HUES64 (cell line): ENCODE measurements around the gene PAOX.
"Not testable (repeated sequence)": the region's sequence is repeated elsewhere in the genome, so short reads cannot be mapped to it uniquely, and the experiment has no call there.

Experiments
- H3K27ac ChIP-seq: 2 replicates; pipeline ENCODE4 v1.7.0; 2013; ENCODE audit warnings: low read depth, low read length, inconsistent platforms
- H3K27me3 ChIP-seq: 2 replicates; pipeline ENCODE4 v1.6.1; 2013; ENCODE audit warnings: mild to moderate bottlenecking, low read length; ENCODE audit not compliant: insufficient read depth
- H3K36me3 ChIP-seq: 2 replicates; pipeline ENCODE4 v1.6.1; 2013; ENCODE audit warnings: mild to moderate bottlenecking, low read length; ENCODE audit not compliant: insufficient read depth
- H3K4me1 ChIP-seq: 2 replicates; pipeline ENCODE4 v1.6.1; 2013; ENCODE audit warnings: mild to moderate bottlenecking, low read length, moderate library complexity; ENCODE audit not compliant: insufficient read depth
- H3K4me3 ChIP-seq: 2 replicates; pipeline ENCODE4 v1.5.1; 2013; ENCODE audit warnings: mild to moderate bottlenecking, low read length, moderate library complexity
- H3K9ac ChIP-seq: 2 replicates; pipeline ENCODE4 v1.6.1; 2013; ENCODE audit warnings: mild to moderate bottlenecking, low read depth, low read length
- H3K9me3 ChIP-seq: 2 replicates; pipeline ENCODE4 v1.6.1; 2013; ENCODE audit warnings: low read depth, low read length; ENCODE audit not compliant: insufficient read depth
- WGBS: fragments of 150-250, 120-280 bp; methylation state at CpG from one replicate; pipeline ENCODE4 v1.1.7; 2013; ENCODE audit warnings: missing lambda C conversion rate; 5-methylcytosine and 5-hydroxymethylcytosine counted together

PAOX gene

GRCh38 chr10:133429571-133429970 lies 50.5 kb downstream of the PAOX start:
- H3K36me3 ChIP-seq, H3K4me3 ChIP-seq, H3K27me3 ChIP-seq, H3K9ac ChIP-seq, H3K4me1 ChIP-seq, H3K9me3 ChIP-seq, H3K27ac ChIP-seq: not testable (repeated sequence)
- 88% methylated on average over 3 of the region's 4 CpGs for WGBS

DNA sequence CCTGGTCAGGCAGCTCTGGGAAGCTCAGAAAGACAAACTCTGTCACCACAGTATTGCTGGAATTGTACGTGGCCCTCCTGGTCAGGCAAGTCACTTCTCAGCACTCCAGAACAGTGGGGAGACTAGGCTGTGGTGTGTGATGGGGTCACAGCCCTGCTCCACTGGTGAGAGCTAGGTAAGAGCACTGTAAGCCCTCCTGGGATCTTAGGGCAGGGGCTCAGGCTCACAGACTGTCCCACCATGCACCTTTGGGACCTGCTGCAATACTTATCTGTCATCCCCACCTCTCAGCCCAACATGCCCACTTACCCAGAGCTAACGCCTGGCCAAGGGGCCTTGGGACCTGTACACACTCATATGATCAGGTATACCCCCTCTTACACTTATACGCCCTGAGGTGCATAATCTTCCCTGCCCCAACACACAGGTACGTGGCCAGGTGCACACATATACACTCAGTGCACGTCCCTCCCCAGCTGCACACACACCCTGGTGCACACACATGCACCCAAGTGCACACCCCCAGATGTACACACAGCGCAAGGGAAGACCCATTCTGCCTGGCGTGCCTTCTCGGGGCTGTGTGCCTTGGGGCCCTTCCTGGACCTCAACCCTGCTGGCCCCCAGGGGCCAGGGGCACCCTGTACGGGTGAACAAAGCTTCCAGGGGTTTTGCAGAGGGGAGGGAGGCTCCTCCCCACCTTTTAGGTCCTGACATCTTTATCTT lies 53.0 kb downstream of the PAOX start:
- not testable (repeated sequence) for H3K4me1 ChIP-seq, H3K9ac ChIP-seq, H3K36me3 ChIP-seq, H3K27ac ChIP-seq, H3K4me3 ChIP-seq, H3K27me3 ChIP-seq
- peaks cover 18% of the 10 kb centered on the region for H3K9me3 ChIP-seq
- WGBS: 66% methylated on average over 3 of the region's 9 CpGs

DNA sequence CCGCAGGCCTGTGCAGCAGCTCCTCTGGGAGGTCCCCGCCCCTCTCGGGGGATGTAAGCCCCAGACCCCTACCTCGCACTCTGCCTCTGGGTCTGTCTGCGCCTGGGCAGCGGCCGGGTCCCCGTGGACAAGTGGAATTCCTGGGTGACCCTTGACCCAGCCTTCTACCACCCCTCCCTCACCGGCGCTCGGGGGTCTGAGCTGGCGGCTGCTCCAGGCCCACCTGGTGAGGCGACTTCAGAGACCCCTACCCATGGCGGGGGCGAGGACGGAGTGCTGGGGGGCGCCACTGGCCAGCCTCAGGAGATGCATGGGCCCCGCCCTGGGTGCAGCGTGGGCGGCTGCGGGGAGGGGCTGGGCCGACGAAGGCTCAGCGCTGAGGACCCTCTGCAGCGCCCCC lies 53.7 kb downstream of the PAOX start:
- not testable (repeated sequence) for H3K4me1 ChIP-seq, H3K27me3 ChIP-seq, H3K9ac ChIP-seq, H3K4me3 ChIP-seq, H3K27ac ChIP-seq, H3K36me3 ChIP-seq
- peaks cover 23% of the 10 kb centered on the region for H3K9me3 ChIP-seq
- 93% methylated on average over 7 of the region's 25 CpGs for WGBS

- Histone ChIP-seq H3K4me1 (no peaks in the 10 kb centered on the region), H3K9ac (no peak overlapping the region), H3K27me3 (no peaks in the 10 kb centered on the region), H3K27ac (no peak overlapping the region), H3K36me3 (no peaks in the 10 kb centered on the region), H3K4me3 (no peak overlapping the region), H3K9me3 (peaks cover 67% of the 10 kb centered on the region)
- WGBS: 68% methylated on average over 11 of the region's 11 CpGs
Measured at GRCh38 chr10:133438711-133439273, 59.7 kb downstream of the PAOX start.

DNA sequence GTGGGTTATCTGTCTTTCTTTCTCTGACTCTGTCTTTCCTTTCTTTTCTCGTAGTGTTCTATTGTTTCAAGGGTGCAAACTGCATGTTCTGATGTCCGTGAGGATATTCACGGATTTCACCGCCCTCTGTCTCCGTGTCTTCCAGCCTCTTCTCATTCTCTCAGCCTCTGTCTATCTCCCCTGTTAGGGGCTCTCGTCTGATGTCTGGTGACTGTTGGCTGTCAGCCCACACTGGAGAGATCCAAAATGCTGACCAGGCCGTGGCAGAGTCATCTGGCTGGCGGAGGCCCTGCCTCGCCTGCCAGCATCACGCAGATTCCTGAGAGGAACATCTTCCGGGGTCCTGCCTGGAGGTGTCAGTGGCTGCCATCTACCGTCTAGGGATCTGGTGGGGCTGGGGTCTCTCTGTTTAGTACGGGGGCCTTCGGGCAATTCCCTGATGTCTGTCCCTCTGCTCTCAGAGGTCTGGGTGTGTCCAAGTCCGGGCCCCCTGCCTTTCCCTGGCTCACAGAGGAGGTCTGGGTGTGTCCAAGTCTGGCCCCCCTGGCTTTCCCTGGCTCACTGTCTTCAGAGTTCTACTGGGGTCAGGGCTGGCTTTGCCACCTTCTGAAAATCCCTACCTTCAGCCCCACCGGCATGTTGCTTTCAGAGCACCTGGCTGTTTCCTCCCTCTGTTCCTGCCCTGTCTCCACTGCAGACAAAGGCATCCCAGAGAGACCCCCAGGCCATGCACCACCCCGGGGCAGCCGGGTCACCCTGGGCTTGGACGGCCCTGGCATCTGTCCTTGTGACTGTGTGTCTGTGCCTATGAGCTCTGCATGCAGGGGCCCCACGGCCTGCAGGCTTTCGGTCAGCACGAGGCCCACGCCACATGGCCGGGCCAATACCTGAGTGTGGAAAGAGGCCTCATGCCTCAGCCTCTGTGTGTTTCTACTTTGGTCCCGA lies 60.7 kb downstream of the PAOX start:
- Histone ChIP-seq H3K27me3 (no peaks in the 10 kb centered on the region), H3K36me3 (no peaks in the 10 kb centered on the region), H3K4me3 (no peak overlapping the region), H3K9ac (no peak overlapping the region), H3K27ac (no peak overlapping the region), H3K4me1 (no peaks in the 10 kb centered on the region), H3K9me3 (peaks cover 75% of the 10 kb centered on the region)
- 89% methylated on average over 25 of the region's 25 CpGs for WGBS

GRCh38 chr10:133440633-133441285 lies 61.7 kb downstream of the PAOX start:
- no peak overlapping the region for H3K27ac ChIP-seq
- no peaks in the 10 kb centered on the region for H3K36me3 ChIP-seq
- H3K27me3 ChIP-seq: no peaks in the 10 kb centered on the region
- H3K4me3 ChIP-seq: no peak overlapping the region
- H3K9me3 ChIP-seq: peaks cover 79% of the 10 kb centered on the region
- 92% methylated on average over 14 of the region's 18 CpGs for WGBS
- no peaks in the 10 kb centered on the region for H3K4me1 ChIP-seq
- no peak overlapping the region for H3K9ac ChIP-seq
